IMR-90 (cell line): ENCODE measurements around the gene GATA3. TPM values are rescaled to one million over a fixed set of nuclear protein-coding genes. Genes with fewer than 3 reads are reported as not detected.

Experiments used
- ATAC-seq: fragments of 200-7000 bp; cut with Tn5 transposase; 2 replicates; pipeline ENCODE4 v1.9.1; 2020; ENCODE audit warnings: low read depth, mild to moderate bottlenecking, moderate library complexity
- BruUV-seq: library from RNA; stranded (reverse); fragments of 400-500 nt; replicated peaks from 2 replicates; lab custom pipeline; 2021; lab: Mats Ljungman, UMichigan
- CTCF ChIA-PET: fragments of 300-600 bp; formaldehyde crosslinking; extraction: SDS; loops from one replicate; lab custom pipeline; 2021; ENCODE audit warnings: antibody characterized with exemption; lab: Yijun Ruan, JAX
- POLR2A ChIA-PET: fragments of 300-600 bp; sonication (Branson Sonifier 250); formaldehyde crosslinking; loops from one replicate; lab custom pipeline; 2022; ENCODE audit warnings: antibody characterized with exemption; ENCODE audit not compliant: unreplicated experiment; lab: Charles Lee
- DNase-seq: peaks from one replicate; pipeline ENCODE4 v3.0.0; 2013
- H2AFZ ChIP-seq: replicated peaks from 2 replicates; pipeline ENCODE3; 2013; ENCODE audit warnings: low read length, mild to moderate bottlenecking; ENCODE audit not compliant: poor library complexity
- H2AK5ac ChIP-seq: 2 replicates; pipeline ENCODE4 v1.6.1; 2013; ENCODE audit warnings: low read depth, low read length, inconsistent platforms
- H2AK9ac ChIP-seq: replicated peaks from 2 replicates; pipeline ENCODE3; 2013; ENCODE audit warnings: mild to moderate bottlenecking, low read depth, low read length, moderate library complexity; ENCODE audit not compliant: poor library complexity
- H2BK120ac ChIP-seq: 2 replicates; pipeline ENCODE4 v1.6.1; 2013; ENCODE audit warnings: low read depth, low read length, inconsistent platforms
- H2BK15ac ChIP-seq: 3 replicates; pipeline ENCODE4 v1.6.1; 2013; ENCODE audit warnings: low read depth, low read length, inconsistent platforms
- H2BK20ac ChIP-seq: 2 replicates; pipeline ENCODE4 v1.6.1; 2013; ENCODE audit warnings: low read depth, mild to moderate bottlenecking, inconsistent platforms, low read length, moderate library complexity
- H2BK5ac ChIP-seq: 2 replicates; pipeline ENCODE4 v1.6.1; 2013; ENCODE audit warnings: mild to moderate bottlenecking, low read depth, low read length, inconsistent platforms; ENCODE audit not compliant: poor library complexity, severe bottlenecking
- H3K14ac ChIP-seq: replicated peaks from 2 replicates; pipeline ENCODE4 v1.6.1; 2013; ENCODE audit warnings: low read depth, low read length, inconsistent platforms
- H3K18ac ChIP-seq: 2 replicates; pipeline ENCODE4 v1.6.1; 2013; ENCODE audit warnings: low read depth, low read length, control low read depth
- H3K23ac ChIP-seq: 2 replicates; pipeline ENCODE4 v1.6.1; 2013; ENCODE audit warnings: low read depth, low read length, inconsistent platforms
- H3K27ac ChIP-seq: 2 replicates; pipeline ENCODE4 v1.5.1; 2013; ENCODE audit warnings: mild to moderate bottlenecking, control low read depth, low read length; ENCODE audit not compliant: insufficient read depth
- H3K27me3 ChIP-seq: 2 replicates; pipeline ENCODE4 v1.6.1; 2013; ENCODE audit warnings: low read length; ENCODE audit not compliant: control insufficient read depth, insufficient read depth
- H3K36me3 ChIP-seq: 2 replicates; pipeline ENCODE4 v1.6.1; 2013; ENCODE audit warnings: low read length, mixed read lengths; ENCODE audit not compliant: control insufficient read depth, insufficient read depth
- H3K4ac ChIP-seq: 2 replicates; pipeline ENCODE4 v1.6.1; 2013; ENCODE audit warnings: low read depth, low read length, inconsistent platforms
- H3K4me1 ChIP-seq: 2 replicates; pipeline ENCODE4 v1.6.1; 2013; ENCODE audit warnings: low read length, mixed read lengths; ENCODE audit not compliant: control insufficient read depth, insufficient read depth
- H3K4me2 ChIP-seq: 2 replicates; pipeline ENCODE4 v1.6.1; 2013; ENCODE audit warnings: low read depth, mild to moderate bottlenecking, control low read depth, low read length, moderate library complexity
- H3K4me3 ChIP-seq: 2 replicates; pipeline ENCODE4 v1.5.1; 2013; ENCODE audit warnings: low read depth, mild to moderate bottlenecking, control low read depth, low read length, moderate library complexity; ENCODE audit not compliant: insufficient read depth
- H3K56ac ChIP-seq: 2 replicates; pipeline ENCODE4 v1.6.1; 2013; ENCODE audit warnings: low read length, inconsistent platforms; ENCODE audit not compliant: insufficient read depth; ENCODE audit errors: extremely low read depth
- H3K79me1 ChIP-seq, 2 experiments: 2 replicates each; pipeline ENCODE4 v1.6.1; 2013; ENCODE audit warnings: low read length in 2 of 2, inconsistent platforms in 1 of 2, low read depth in 1 of 2
- H3K9ac ChIP-seq: 2 replicates; pipeline ENCODE4 v1.6.1; 2013; ENCODE audit warnings: low read depth, low read length, control low read depth
- H3K9me1 ChIP-seq: 2 replicates; pipeline ENCODE4 v1.6.1; 2013; ENCODE audit warnings: low read length, inconsistent platforms; ENCODE audit not compliant: insufficient read depth
- H3K9me3 ChIP-seq: 2 replicates; pipeline ENCODE4 v1.6.1; 2013; ENCODE audit warnings: low read length; ENCODE audit not compliant: control insufficient read depth, insufficient read depth
- H4K20me1 ChIP-seq: 2 replicates; pipeline ENCODE4 v1.6.1; 2013; ENCODE audit warnings: low read length, inconsistent platforms; ENCODE audit not compliant: insufficient read depth
- H4K5ac ChIP-seq: 2 replicates; pipeline ENCODE4 v1.6.1; 2013; ENCODE audit warnings: mild to moderate bottlenecking, low read depth, low read length, control low read depth
- H4K8ac ChIP-seq, 2 experiments: 2 replicates each; pipeline ENCODE4 v1.6.1; 2013; ENCODE audit warnings: low read depth in 2 of 2, low read length in 2 of 2, control low read depth in 1 of 2, inconsistent platforms in 1 of 2
- H4K91ac ChIP-seq: 2 replicates; pipeline ENCODE4 v1.6.1; 2013; ENCODE audit warnings: low read depth, low read length, inconsistent platforms; ENCODE audit not compliant: insufficient read depth
- BHLHE40 ChIP-seq: fragments of 150-350 bp; IDR thresholded peaks from 2 replicates; pipeline ENCODE4 v1.6.1; 2016; ENCODE audit warnings: mild to moderate bottlenecking, low read depth, low read length
- CEBPB ChIP-seq: IDR thresholded peaks from 2 replicates; pipeline ENCODE4 v1.6.1; 2012; ENCODE audit warnings: low read depth, low read length, improper control_type of control experiment
- CHD1 ChIP-seq: IDR thresholded peaks from 2 replicates; pipeline ENCODE4 v1.6.1; 2012; ENCODE audit warnings: low read depth, low read length, improper control_type of control experiment
- CTCF ChIP-seq: conservative IDR thresholded peaks from 2 replicates; pipeline ENCODE4 v1.5.1; 2012; ENCODE audit warnings: mild to moderate bottlenecking, low read depth, low read length, improper control_type of control experiment
- FOS ChIP-seq: fragments of 150-350 bp; IDR thresholded peaks from 2 replicates; pipeline ENCODE4 v1.6.1; 2016; ENCODE audit warnings: low read depth, low read length
- MAFK ChIP-seq: IDR thresholded peaks from 2 replicates; pipeline ENCODE4 v1.6.1; 2012; ENCODE audit warnings: low read depth, low read length, improper control_type of control experiment
- MAZ ChIP-seq: IDR thresholded peaks from 2 replicates; pipeline ENCODE4 v1.6.1; 2012; ENCODE audit warnings: low read depth, mild to moderate bottlenecking, low read length, improper control_type of control experiment, moderate library complexity, borderline replicate concordance
- MXI1 ChIP-seq: IDR thresholded peaks from 2 replicates; pipeline ENCODE4 v1.6.1; 2012; ENCODE audit warnings: low read depth, mild to moderate bottlenecking, low read length, moderate library complexity, borderline replicate concordance
- NFE2L2 ChIP-seq: fragments of 150-350 bp; IDR thresholded peaks from 2 replicates; pipeline ENCODE4 v1.6.1; 2016; ENCODE audit warnings: low read depth, mild to moderate bottlenecking, low read length
- POLR2A ChIP-seq: IDR thresholded peaks from 2 replicates; pipeline ENCODE4 v1.6.1; 2012; ENCODE audit warnings: mild to moderate bottlenecking, low read depth, low read length
- RAD21 ChIP-seq: IDR thresholded peaks from 2 replicates; pipeline ENCODE4 v1.6.1; 2012; ENCODE audit warnings: low read length, improper control_type of control experiment
- RCOR1 ChIP-seq: IDR thresholded peaks from 2 replicates; pipeline ENCODE4 v1.6.1; 2012; ENCODE audit warnings: mild to moderate bottlenecking, low read length, improper control_type of control experiment; ENCODE audit not compliant: insufficient replicate concordance
- RFX5 ChIP-seq: IDR thresholded peaks from 2 replicates; pipeline ENCODE4 v1.8.0; 2012; ENCODE audit warnings: low read depth, mild to moderate bottlenecking, low read length, moderate library complexity
- SMC3 ChIP-seq: fragments of 150-350 bp; IDR thresholded peaks from 2 replicates; pipeline ENCODE4 v1.6.1; 2016; ENCODE audit warnings: low read depth, mild to moderate bottlenecking, antibody characterized with exemption, low read length, moderate library complexity
- USF2 ChIP-seq: fragments of 150-350 bp; IDR thresholded peaks from 2 replicates; pipeline ENCODE4 v1.6.1; 2017; ENCODE audit warnings: mild to moderate bottlenecking, antibody characterized with exemption, low read length, low read depth
- WGBS, 2 experiments: methylation state at CpG; one replicate each; pipeline versions ENCODE4 v1.1.5 to v1.1.7; 2013; ENCODE audit warnings: missing lambda C conversion rate in 2 of 2; ENCODE audit not compliant: insufficient read length in 1 of 2; ENCODE audit errors: extremely low coverage in 2 of 2; 5-methylcytosine and 5-hydroxymethylcytosine counted together
- dilution Hi-C: fragments of 300-500 bp; cut with HindIII; formaldehyde crosslinking; loops from one replicate; pipeline ENCODE4 v1.14.3; 2018; ENCODE audit warnings: low sequenced_read_pairs; ENCODE audit not compliant: unreplicated experiment
- in situ Hi-C: fragments of 300-500 bp; cut with MboI; formaldehyde crosslinking; loops from 3 replicates; pipeline ENCODE4 v1.14.3; 2019; ENCODE audit warnings: low sequenced_read_pairs, inconsistent platforms, mixed read lengths
- intact Hi-C: fragments of 100-400 bp; cut with micrococcal nuclease; formaldehyde crosslinking; loops from 2 replicates; pipeline ENCODE4 v1.10.0; 2022
- polyA plus RNA-seq, 3 experiments: library from polyadenylated mRNA; depleted of rRNA; stranded (reverse); fragments of >200 nt; gene quantifications; 2 replicates each; pipeline ENCODE4 v1.2.3, GENCODE V29; 2012; ENCODE audit warnings: low replicate concordance in 1 of 3
- total RNA-seq: library from RNA; depleted of rRNA; stranded (reverse); fragments of >200 nt; gene quantifications from 2 replicates; pipeline ENCODE4 v1.2.3, GENCODE V29; 2012
- TF ChIP-seq, protein P1 (sequence below): fragments of 150-350 bp; IDR thresholded peaks from 2 replicates; pipeline ENCODE4 v1.6.1; 2016; ENCODE audit warnings: low read depth, mild to moderate bottlenecking, low read length, moderate library complexity, borderline replicate concordance

The GATA3 gene
- total and polyA plus RNA-seq, 2 of the 4 experiments (the other 2 are of a cell fraction) = 0.21 TPM; not detected in 1

GRCh38 chr10:8013006-8013405 lies 41.5 kb upstream of the GATA3 start:
- H2BK5ac ChIP-seq = no peak overlapping the region
- H4K5ac ChIP-seq = no peak overlapping the region
- no peak overlapping the region for H3K14ac ChIP-seq
- H4K20me1 ChIP-seq = no peaks in the 10 kb centered on the region
- peaks cover 16% of the 10 kb centered on the region for H3K36me3 ChIP-seq
- H3K9me3 ChIP-seq = no peaks in the 10 kb centered on the region
- H2BK120ac ChIP-seq = no peak overlapping the region
- H2AK9ac ChIP-seq = no peak overlapping the region
- H3K27me3 ChIP-seq = no peaks in the 10 kb centered on the region
- H4K8ac ChIP-seq = no peak overlapping the region
- WGBS, 2 experiments = no CpG with 5 or more reads among the region's 1 CpG
- no peak overlapping the region for H3K4ac ChIP-seq
- no peak for ATAC-seq
- in situ Hi-C loops = no loop called here
- ChIA-PET CTCF (no interaction called here), POLR2A (no interaction called here)
- no peak overlapping the region for H2BK20ac ChIP-seq
- H2BK15ac ChIP-seq = no peak overlapping the region
- TF ChIP-seq FOS = no peak
- TF ChIP-seq MAFK = no peak
- no peak for TF ChIP-seq CTCF
- TF ChIP-seq SMC3 = no peak
- TF ChIP-seq NFE2L2 = no peak
- no peak for TF ChIP-seq RCOR1
- no peak for TF ChIP-seq CHD1
- no peak for TF ChIP-seq CEBPB
- TF ChIP-seq, protein P1, sequence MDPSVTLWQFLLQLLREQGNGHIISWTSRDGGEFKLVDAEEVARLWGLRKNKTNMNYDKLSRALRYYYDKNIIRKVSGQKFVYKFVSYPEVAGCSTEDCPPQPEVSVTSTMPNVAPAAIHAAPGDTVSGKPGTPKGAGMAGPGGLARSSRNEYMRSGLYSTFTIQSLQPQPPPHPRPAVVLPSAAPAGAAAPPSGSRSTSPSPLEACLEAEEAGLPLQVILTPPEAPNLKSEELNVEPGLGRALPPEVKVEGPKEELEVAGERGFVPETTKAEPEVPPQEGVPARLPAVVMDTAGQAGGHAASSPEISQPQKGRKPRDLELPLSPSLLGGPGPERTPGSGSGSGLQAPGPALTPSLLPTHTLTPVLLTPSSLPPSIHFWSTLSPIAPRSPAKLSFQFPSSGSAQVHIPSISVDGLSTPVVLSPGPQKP = no peak
- no peak for TF ChIP-seq USF2
- no peak for TF ChIP-seq RFX5
- no peak for TF ChIP-seq BHLHE40
- TF ChIP-seq MXI1 = no peak
- no peak for TF ChIP-seq POLR2A
- no peak for TF ChIP-seq MAZ
- TF ChIP-seq RAD21 = no peak
- H3K79me1 ChIP-seq = no peaks in the 10 kb centered on the region
- no peak overlapping the region for H2AFZ ChIP-seq
- no peak overlapping the region for H3K23ac ChIP-seq
- H3K4me3 ChIP-seq = no peak overlapping the region
- H3K56ac ChIP-seq = no peak overlapping the region
- no peak overlapping the region for H3K18ac ChIP-seq
- dilution Hi-C loops = no loop called here
- H3K9me1 ChIP-seq = no peaks in the 10 kb centered on the region
- H3K27ac ChIP-seq = no peak overlapping the region
- intact Hi-C loops = no loop called here
- DNase-seq = no peak
- no peak overlapping the region for H3K9ac ChIP-seq
- H4K91ac ChIP-seq = no peak overlapping the region
- no peak overlapping the region for H3K4me2 ChIP-seq
- BruUV-seq = no TSS peak
- peaks cover 6% of the 10 kb centered on the region for H3K4me1 ChIP-seq
- no peak overlapping the region for H2AK5ac ChIP-seq
